GM12891 (cell line): ENCODE measurements around the gene TNFRSF12A.

Source experiments
- POLR2A ChIP-seq: IDR thresholded peaks from 2 replicates; pipeline ENCODE4 v1.6.1; 2011; ENCODE audit warnings: low read depth, low read length, control low read depth
- TAF1 ChIP-seq: IDR thresholded peaks from 2 replicates; pipeline ENCODE4 v1.6.1; 2011; ENCODE audit warnings: low read depth, low read length, control low read depth

DNA sequence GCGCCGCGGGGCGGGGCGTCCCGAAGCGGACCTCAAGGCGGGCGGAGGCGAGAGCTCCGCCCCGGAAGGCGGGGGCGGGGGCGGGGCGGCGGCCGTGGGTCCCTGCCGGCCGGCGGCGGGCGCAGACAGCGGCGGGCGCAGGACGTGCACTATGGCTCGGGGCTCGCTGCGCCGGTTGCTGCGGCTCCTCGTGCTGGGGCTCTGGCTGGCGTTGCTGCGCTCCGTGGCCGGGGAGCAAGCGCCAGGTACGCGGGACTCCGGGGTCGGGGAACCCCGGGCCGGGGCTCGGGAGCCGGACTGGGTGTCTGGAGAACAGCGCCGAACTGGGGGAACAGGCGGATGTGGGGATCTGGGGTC lies at the start of gene TNFRSF12A:
- no peak for TF ChIP-seq POLR2A
- no peak for TF ChIP-seq TAF1
